ENCODE measurements around the gene USP21.
"Not testable (repeated sequence)": the region's sequence is repeated elsewhere in the genome, so short reads cannot be mapped to it uniquely, and the experiment has no call there.

Gene USP21

GRCh38 chr1:161115132-161115711 is 44.1 kb upstream of the USP21 start:
- Histone ChIP-seq H3K36me3 (peaks cover 0 to 7% (median 5%) of the 10 kb centered on the region in 3 donors), H3K27ac (no peak overlapping the region), H3K27me3 (no peaks in the 10 kb centered on the region), H3K4me1 (peaks cover 0 to 54% (median 43%) of the 10 kb centered on the region in 4 donors), H3K9me3 (no peaks in the 10 kb centered on the region), H3K4me3 (no peak overlapping the region)
- no peak for DNase-seq
- intact Hi-C loops (cut with DNase I; ENCODE audit: low total_unique reads) = no loop called here
- TF ChIP-seq, protein P1, sequence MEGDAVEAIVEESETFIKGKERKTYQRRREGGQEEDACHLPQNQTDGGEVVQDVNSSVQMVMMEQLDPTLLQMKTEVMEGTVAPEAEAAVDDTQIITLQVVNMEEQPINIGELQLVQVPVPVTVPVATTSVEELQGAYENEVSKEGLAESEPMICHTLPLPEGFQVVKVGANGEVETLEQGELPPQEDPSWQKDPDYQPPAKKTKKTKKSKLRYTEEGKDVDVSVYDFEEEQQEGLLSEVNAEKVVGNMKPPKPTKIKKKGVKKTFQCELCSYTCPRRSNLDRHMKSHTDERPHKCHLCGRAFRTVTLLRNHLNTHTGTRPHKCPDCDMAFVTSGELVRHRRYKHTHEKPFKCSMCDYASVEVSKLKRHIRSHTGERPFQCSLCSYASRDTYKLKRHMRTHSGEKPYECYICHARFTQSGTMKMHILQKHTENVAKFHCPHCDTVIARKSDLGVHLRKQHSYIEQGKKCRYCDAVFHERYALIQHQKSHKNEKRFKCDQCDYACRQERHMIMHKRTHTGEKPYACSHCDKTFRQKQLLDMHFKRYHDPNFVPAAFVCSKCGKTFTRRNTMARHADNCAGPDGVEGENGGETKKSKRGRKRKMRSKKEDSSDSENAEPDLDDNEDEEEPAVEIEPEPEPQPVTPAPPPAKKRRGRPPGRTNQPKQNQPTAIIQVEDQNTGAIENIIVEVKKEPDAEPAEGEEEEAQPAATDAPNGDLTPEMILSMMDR (IDR thresholded peaks at IDR 0.05) = no peak

DNA sequence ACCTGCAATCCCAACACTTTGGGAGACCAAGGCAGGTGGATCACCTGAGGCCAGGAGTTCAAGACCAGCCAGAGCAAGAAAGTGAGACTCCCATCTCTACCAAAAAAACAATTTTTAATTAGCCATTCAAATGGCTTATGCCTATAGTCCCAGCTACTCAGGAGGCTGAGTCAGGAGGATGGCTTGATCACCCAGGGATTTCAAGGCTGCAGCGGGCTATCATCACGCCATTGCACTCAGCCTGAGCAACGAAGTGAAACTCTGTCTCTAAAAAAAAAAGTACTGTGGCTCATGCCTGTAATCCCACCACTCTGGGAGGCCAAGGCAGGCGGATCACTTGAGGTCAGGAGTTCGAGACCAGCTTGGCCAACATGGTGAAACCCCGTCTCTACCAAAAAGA is 43.3 kb upstream of the USP21 start:
- intact Hi-C loops (cut with DNase I; ENCODE audit: low total_unique reads); H3K4me3 ChIP-seq; H3K9me3 ChIP-seq; H3K27ac ChIP-seq; DNase-seq; H3K27me3 ChIP-seq: not testable (repeated sequence)
- peaks cover 0 to 57% (median 44%) of the 10 kb centered on the region in 4 donors for H3K4me1 ChIP-seq
- H3K36me3 ChIP-seq = peaks cover 4 to 14% (median 11%) of the 10 kb centered on the region in 3 donors

GRCh38 chr1:161117759-161118581 is 41.3 kb upstream of the USP21 start, which contains the start of the genes NIT1 and PFDN2:
Gene NIT1, plus strand, starts transcription at chr1:161118105. Its CDS starts 72 bp downstream, at chr1:161118177.
Gene PFDN2, minus strand, starts transcription at chr1:161118037. Its CDS starts 11 bp downstream, at chr1:161118026.
- peaks cover 24 to 34% (median 31%) of the 10 kb centered on the region in 3 donors for H3K36me3 ChIP-seq
- H3K4me3 ChIP-seq = peak within 1 kb of the TSS; percentile 93 to 94
- intact Hi-C loops (cut with DNase I; ENCODE audit: low total_unique reads) = no loop called here
- TF ChIP-seq, protein P1 (IDR thresholded peaks at IDR 0.05) = peak in 1 of 2 experiments; percentile 6
- DNase-seq = peak; percentile 79 to 90
- H3K9me3 ChIP-seq = no peaks in the 10 kb centered on the region
- H3K27me3 ChIP-seq = no peaks in the 10 kb centered on the region
- peaks cover 0 to 57% (median 44%) of the 10 kb centered on the region in 4 donors for H3K4me1 ChIP-seq
- peak within 1 kb of the TSS; percentile 93 to 95 for H3K27ac ChIP-seq

DNA sequence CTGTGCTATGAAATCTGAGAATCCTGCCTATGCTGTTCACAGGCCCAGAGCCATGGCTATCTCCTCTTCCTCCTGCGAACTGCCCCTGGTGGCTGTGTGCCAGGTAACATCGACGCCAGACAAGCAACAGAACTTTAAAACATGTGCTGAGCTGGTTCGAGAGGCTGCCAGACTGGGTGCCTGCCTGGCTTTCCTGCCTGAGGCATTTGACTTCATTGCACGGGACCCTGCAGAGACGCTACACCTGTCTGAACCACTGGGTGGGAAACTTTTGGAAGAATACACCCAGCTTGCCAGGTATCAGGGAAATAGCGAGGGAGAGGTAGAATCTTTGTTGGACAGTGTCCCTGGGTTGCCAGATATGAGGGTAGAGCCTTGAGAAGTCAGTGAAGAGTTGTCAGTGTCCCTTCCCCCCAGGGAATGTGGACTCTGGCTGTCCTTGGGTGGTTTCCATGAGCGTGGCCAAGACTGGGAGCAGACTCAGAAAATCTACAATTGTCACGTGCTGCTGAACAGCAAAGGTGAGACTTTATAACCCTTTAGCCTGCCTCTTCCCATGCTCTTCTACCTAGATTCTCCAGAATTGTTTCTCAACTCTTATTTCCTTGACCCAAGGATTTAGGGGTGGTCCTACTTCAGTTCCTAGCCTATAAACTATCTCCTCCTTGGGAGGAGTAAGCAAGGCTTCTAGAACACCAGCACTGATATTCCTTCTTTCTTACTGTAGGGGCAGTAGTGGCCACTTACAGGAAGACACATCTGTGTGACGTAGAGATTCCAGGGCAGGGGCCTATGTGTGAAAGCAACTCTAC is 40.0 kb upstream of the USP21 start:
- peak overlapping the region; percentile 93 to 94 for H3K4me3 ChIP-seq
- TF ChIP-seq, protein P1 (IDR thresholded peaks at IDR 0.05) = peak; percentile 23 to 39
- H3K9me3 ChIP-seq = no peaks in the 10 kb centered on the region
- peak overlapping the region; percentile 93 to 95 for H3K27ac ChIP-seq
- intact Hi-C loops (cut with DNase I; ENCODE audit: low total_unique reads) = no loop called here
- H3K27me3 ChIP-seq = no peaks in the 10 kb centered on the region
- DNase-seq = no peak
- H3K4me1 ChIP-seq = peaks cover 0 to 53% (median 40%) of the 10 kb centered on the region in 4 donors
- peaks cover 36 to 47% (median 44%) of the 10 kb centered on the region in 3 donors for H3K36me3 ChIP-seq

DNA sequence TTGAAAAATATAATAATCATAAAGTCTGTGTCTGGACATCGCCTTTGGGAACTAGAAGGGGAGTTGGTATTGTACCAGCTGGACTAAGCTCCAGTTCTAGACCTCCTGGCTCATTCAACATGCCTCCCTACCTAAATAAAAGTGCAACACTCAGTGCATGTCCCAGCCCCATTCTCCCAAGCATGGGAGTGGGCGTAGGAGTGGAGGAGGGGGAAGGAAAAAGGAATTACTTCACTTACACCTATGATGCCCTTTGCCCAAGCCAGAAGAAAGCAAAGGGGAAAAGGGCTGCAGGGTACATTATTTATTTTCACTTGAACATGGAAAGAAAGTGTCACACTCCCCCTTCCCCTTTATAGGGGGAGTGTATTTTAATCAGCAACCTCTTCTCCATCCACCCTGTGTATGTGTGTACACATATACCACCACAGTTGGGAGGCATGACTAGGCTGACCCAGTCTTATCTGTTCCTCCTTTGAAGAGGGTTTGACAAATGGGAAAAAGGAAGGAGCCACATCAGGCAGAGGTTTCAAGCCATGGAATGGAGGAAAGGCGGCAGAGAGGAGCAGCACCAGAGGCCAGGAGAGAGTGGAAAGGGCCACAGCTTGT is 38.2 kb upstream of the USP21 start:
- no peak for DNase-seq
- TF ChIP-seq, protein P1 (IDR thresholded peaks at IDR 0.05) = no peak
- peaks cover 0 to 37% (median 29%) of the 10 kb centered on the region in 4 donors for H3K4me1 ChIP-seq
- no peaks in the 10 kb centered on the region for H3K27me3 ChIP-seq
- H3K4me3 ChIP-seq = no peak overlapping the region
- peaks cover 38 to 66% (median 60%) of the 10 kb centered on the region in 3 donors for H3K36me3 ChIP-seq
- no peak overlapping the region for H3K27ac ChIP-seq
- intact Hi-C loops (cut with DNase I; ENCODE audit: low total_unique reads) = no loop called here
- H3K9me3 ChIP-seq = no peaks in the 10 kb centered on the region
